MCF 10A (cell line): ENCODE measurements around the gene RAB9A. TPM values are rescaled to one million over a fixed set of nuclear protein-coding genes. Genes with fewer than 3 reads are reported as not detected.

ENCODE experiments used
- BruUV-seq: library from RNA; stranded (reverse); fragments of 400-500 nt; replicated peaks from 2 replicates; lab custom pipeline; 2021; lab: Mats Ljungman, UMichigan
- CTCF ChIA-PET: fragments of 300-600 bp; sonication (Branson Sonifier 250); formaldehyde crosslinking; extraction: SDS; loops from one replicate; lab custom pipeline; 2021; ENCODE audit warnings: antibody characterized with exemption, inconsistent platforms; lab: Yijun Ruan, JAX
- POLR2A ChIA-PET: fragments of 300-600, 350-650 bp; sonication (Branson Sonifier 250); formaldehyde crosslinking; extraction: SDS; loops from one replicate; lab custom pipeline; 2020; ENCODE audit warnings: antibody characterized with exemption, inconsistent platforms; lab: Yijun Ruan, JAX
- DNase-seq: peaks from one replicate; pipeline ENCODE4 v3.0.0-alpha.2; 2018; ENCODE audit not compliant: unreplicated experiment
- H3K27ac Mint-ChIP-seq: one replicate; pipeline ENCODE4 v1.8.0; 2022; ENCODE audit warnings: mild to moderate bottlenecking, low read depth, mixed read lengths; ENCODE audit not compliant: unreplicated experiment
- H3K27me3 Mint-ChIP-seq: one replicate; pipeline ENCODE4 v1.8.0; 2022; ENCODE audit warnings: mixed read lengths; ENCODE audit not compliant: insufficient read depth, unreplicated experiment
- H3K36me3 Mint-ChIP-seq: one replicate; pipeline ENCODE4 v1.8.0; 2022; ENCODE audit warnings: mild to moderate bottlenecking, moderate library complexity, mixed read lengths; ENCODE audit not compliant: insufficient read depth, unreplicated experiment
- H3K4me1 Mint-ChIP-seq: one replicate; pipeline ENCODE4 v1.8.0; 2022; ENCODE audit warnings: mixed read lengths; ENCODE audit not compliant: insufficient read depth, unreplicated experiment
- H3K4me3 Mint-ChIP-seq: one replicate; pipeline ENCODE4 v1.8.0; 2022; ENCODE audit warnings: mild to moderate bottlenecking, moderate library complexity, mixed read lengths; ENCODE audit not compliant: unreplicated experiment
- H3K9me3 Mint-ChIP-seq: one replicate; pipeline ENCODE4 v1.8.0; 2022; ENCODE audit warnings: mixed read lengths; ENCODE audit not compliant: unreplicated experiment
- intact Hi-C: fragments of 100-400 bp; cut with micrococcal nuclease; formaldehyde crosslinking; loops from 2 replicates; pipeline ENCODE4 v1.14.1; 2022
- total RNA-seq: library from RNA; stranded (reverse); gene quantifications from 2 replicates; pipeline ENCODE4 v1.2.3, GENCODE V29; 2022
- TF ChIP-seq, protein P1 (sequence below): fragments of 200-600 bp; IDR thresholded peaks from one replicate; pipeline ENCODE4 v1.8.0; 2022; ENCODE audit warnings: antibody characterized with exemption, mild to moderate bottlenecking; ENCODE audit not compliant: unreplicated experiment

Gene RAB9A
- total RNA-seq, 1 experiment from 2014 or later, result 32.3 TPM

DNA sequence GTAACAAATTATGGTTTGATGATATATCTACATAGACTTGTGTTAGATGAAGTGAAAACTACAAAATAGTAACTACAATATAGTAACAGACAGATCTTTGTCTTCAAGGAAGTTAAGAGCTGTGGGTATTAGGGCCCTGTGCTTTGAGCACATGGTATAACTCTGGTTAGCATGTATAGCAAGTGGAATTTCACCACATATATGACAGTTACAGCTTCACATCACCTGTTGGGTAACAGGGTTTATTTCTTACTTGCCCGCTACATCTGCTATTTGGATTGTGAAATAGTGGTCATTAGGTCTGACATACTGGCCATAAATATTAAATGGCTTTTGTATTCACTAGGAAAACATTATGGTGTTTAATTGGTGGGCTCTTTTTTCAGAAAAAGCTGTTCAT lies 65.8 kb downstream of the RAB9A start:
- no TSS peak for BruUV-seq
- Mint-ChIP-seq H3K9me3 (no peaks in the 10 kb centered on the region), H3K36me3 (peaks cover 73% of the 10 kb centered on the region), H3K4me3 (no peak overlapping the region), H3K27ac (no peak overlapping the region), H3K27me3 (no peaks in the 10 kb centered on the region), H3K4me1 (no peaks in the 10 kb centered on the region)
- intact Hi-C loops, result loop anchor here (5.0 kb wide), 1 partner anchor 183 kb away; no protein-coding TSS in a partner anchor
- POLR2A ChIA-PET, result interaction anchor here (1.1 to 1.9 kb wide), 2 partner anchors 273 to 275 kb away, joined by 4 to 6 read pairs; partner anchors contain the start of gene GEMIN8
- TF ChIP-seq, protein P1, sequence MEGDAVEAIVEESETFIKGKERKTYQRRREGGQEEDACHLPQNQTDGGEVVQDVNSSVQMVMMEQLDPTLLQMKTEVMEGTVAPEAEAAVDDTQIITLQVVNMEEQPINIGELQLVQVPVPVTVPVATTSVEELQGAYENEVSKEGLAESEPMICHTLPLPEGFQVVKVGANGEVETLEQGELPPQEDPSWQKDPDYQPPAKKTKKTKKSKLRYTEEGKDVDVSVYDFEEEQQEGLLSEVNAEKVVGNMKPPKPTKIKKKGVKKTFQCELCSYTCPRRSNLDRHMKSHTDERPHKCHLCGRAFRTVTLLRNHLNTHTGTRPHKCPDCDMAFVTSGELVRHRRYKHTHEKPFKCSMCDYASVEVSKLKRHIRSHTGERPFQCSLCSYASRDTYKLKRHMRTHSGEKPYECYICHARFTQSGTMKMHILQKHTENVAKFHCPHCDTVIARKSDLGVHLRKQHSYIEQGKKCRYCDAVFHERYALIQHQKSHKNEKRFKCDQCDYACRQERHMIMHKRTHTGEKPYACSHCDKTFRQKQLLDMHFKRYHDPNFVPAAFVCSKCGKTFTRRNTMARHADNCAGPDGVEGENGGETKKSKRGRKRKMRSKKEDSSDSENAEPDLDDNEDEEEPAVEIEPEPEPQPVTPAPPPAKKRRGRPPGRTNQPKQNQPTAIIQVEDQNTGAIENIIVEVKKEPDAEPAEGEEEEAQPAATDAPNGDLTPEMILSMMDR, result no peak
- DNase-seq, result no peak
- CTCF ChIA-PET, result interaction anchor here (0.6 to 5.0 kb wide), 5 partner anchors 13 to 277 kb away, joined by 3 to 30 read pairs (median 4); no protein-coding TSS in a partner anchor

DNA sequence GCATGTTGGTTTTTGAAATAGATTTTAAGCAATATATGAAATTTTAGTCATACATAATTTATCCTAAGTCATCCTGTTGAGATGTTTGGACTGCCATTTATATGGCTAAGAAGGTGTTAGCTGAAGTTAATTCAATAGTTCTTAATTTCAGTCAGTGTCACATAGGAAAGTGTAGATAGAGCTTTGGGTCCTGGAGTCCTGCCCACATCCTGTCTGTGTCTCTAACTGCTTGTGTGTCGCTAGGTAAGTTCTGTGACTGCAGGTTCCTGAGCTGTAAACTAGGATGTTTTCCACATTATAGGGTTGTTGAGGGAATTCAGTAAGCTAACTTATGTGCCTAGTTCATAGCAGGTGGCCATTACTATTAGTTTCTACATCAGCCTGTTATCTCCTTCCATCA lies 66.3 kb downstream of the RAB9A start:
- H3K9me3 Mint-ChIP-seq, result no peaks in the 10 kb centered on the region
- BruUV-seq, result no TSS peak
- H3K27me3 Mint-ChIP-seq, result no peaks in the 10 kb centered on the region
- intact Hi-C loops, result no loop called here
- no peak for DNase-seq
- ChIA-PET POLR2A (interaction anchor here (0.7 to 1.9 kb wide), 2 partner anchors 274 to 301 kb away, joined by 3 to 6 read pairs; partner anchors contain the start of gene GEMIN8), CTCF (interaction anchor here (1.0 to 1.2 kb wide), 2 partner anchors 14 to 33 kb away, joined by 3 to 4 read pairs; no protein-coding TSS in a partner anchor)
- H3K4me1 Mint-ChIP-seq, result no peaks in the 10 kb centered on the region
- no peak overlapping the region for H3K27ac Mint-ChIP-seq
- TF ChIP-seq, protein P1, result no peak
- H3K4me3 Mint-ChIP-seq, result no peak overlapping the region
- H3K36me3 Mint-ChIP-seq, result peaks cover 78% of the 10 kb centered on the region

DNA sequence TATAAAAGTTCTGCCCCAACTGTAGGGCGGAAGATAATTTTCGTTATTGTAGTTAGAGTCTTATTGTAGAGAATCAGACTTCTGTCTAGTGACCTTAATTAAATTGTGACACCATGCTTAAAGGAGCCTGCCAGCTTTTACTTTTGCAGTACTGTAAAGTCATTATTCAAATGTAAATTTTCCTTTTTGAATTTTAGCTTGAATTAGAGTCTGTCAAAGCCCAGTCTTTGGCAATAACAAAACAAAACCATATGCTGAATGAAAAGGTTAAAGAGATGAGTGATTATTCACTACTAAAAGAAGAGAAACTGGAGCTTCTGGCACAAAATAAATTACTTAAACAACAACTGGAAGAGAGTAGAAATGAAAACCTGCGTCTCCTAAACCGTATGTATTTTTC lies 67.5 kb downstream of the RAB9A start:
- ChIA-PET POLR2A (no interaction called here), CTCF (interaction anchor here (0.9 to 1.9 kb wide), 2 partner anchors 35 to 275 kb away, joined by 3 to 4 read pairs; no protein-coding TSS in a partner anchor)
- Mint-ChIP-seq H3K27me3 (no peaks in the 10 kb centered on the region), H3K27ac (no peak overlapping the region), H3K4me3 (no peak overlapping the region), H3K36me3 (peaks cover 86% of the 10 kb centered on the region), H3K4me1 (no peaks in the 10 kb centered on the region), H3K9me3 (no peaks in the 10 kb centered on the region)
- TF ChIP-seq, protein P1, result no peak
- DNase-seq, result no peak
- intact Hi-C loops, result no loop called here
- BruUV-seq, result no TSS peak

DNA sequence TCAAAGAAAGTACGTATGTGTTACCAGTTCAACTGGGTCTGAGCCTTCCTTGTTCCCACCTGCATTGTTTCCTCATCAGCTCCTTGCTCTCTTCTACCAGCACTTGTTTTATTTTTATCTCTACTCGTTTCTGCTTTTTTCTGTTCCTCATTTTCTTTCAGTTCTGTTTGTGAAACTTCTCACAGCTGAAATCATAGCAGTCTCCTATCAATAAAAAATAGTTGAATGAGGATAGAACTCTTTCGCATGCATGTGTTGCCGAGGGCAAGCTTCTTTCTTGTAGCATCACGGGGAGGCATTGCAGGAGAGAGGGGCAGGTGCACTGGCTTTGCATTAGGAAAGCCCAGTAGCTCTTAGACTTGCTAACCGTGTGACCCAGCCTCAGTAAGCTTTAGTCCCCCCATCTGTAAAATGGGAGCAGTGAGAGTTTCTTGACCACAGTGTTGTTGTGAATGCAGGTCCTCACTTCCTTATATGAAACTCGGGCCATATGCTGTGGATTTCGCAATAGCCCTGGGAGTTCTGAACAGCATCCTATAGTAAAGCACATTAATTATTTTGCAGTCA lies 70.3 kb downstream of the RAB9A start:
- intact Hi-C loops, result no loop called here
- ChIA-PET POLR2A (interaction anchor here (1.0 to 3.1 kb wide), 2 partner anchors 8 to 270 kb away, joined by 3 to 10 read pairs; partner anchors contain the start of gene GEMIN8), CTCF (interaction anchor here (0.8 to 0.9 kb wide), 2 partner anchors 11 to 16 kb away, joined by 3 read pairs; no protein-coding TSS in a partner anchor)
- TF ChIP-seq, protein P1, result no peak
- no peaks in the 10 kb centered on the region for H3K9me3 Mint-ChIP-seq
- BruUV-seq, result no TSS peak
- H3K27ac Mint-ChIP-seq, result no peak overlapping the region
- H3K36me3 Mint-ChIP-seq, result peaks cover 88% of the 10 kb centered on the region
- H3K4me3 Mint-ChIP-seq, result no peak overlapping the region
- H3K4me1 Mint-ChIP-seq, result no peaks in the 10 kb centered on the region
- no peak for DNase-seq
- H3K27me3 Mint-ChIP-seq, result no peaks in the 10 kb centered on the region
